ENCODE data around the gene MBOAT1.

MBOAT1 gene

DNA sequence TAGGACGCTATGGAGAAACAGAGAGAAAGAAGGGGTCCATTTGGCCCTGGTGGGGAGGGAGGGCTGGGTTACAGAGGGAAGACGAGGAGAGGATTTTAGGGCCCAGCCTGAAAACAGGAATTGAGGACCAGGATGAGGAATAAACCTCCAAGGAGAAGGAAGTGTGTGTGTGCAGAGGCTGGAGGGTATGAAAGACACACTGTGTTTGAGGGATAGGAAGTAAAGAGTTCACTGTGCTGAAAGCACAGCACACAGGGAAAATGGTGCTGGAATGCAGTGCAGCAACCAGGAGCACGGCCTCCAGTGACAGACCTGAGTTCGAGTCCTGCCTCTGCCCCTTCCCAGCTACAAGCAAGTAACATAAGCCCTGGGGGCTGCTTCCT is 7.8 kb downstream of the MBOAT1 start:
- no peak overlapping the region for H3K4me3 ChIP-seq (ENCODE audit: low read depth, low read length)
- POLR2A ChIA-PET = no interaction called here
- H3K9me3 ChIP-seq (ENCODE audit: control insufficient read depth, insufficient read depth, low read depth, low read length) = no peaks in the 10 kb centered on the region
- CTCF ChIA-PET = interaction anchor here (1.2 kb wide), 1 partner anchor 12 kb away, joined by 5 read pairs; no protein-coding TSS in a partner anchor
- H3K27ac ChIP-seq (ENCODE audit: extremely low read depth, low read depth, low read length) = no peak overlapping the region
- TF ChIP-seq ZBTB21 (tag by site-specific recombination; IDR thresholded peaks at IDR 0.05) = no peak
- TF ChIP-seq KLF17 (tag by site-specific recombination; IDR thresholded peaks at IDR 0.05) = no peak
- TF ChIP-seq ZNF600 (tag by site-specific recombination; IDR thresholded peaks at IDR 0.05) = 0 out of 2 replicates have a peak, but pooled peaks have one; percentile 25
- TF ChIP-seq, protein P1, sequence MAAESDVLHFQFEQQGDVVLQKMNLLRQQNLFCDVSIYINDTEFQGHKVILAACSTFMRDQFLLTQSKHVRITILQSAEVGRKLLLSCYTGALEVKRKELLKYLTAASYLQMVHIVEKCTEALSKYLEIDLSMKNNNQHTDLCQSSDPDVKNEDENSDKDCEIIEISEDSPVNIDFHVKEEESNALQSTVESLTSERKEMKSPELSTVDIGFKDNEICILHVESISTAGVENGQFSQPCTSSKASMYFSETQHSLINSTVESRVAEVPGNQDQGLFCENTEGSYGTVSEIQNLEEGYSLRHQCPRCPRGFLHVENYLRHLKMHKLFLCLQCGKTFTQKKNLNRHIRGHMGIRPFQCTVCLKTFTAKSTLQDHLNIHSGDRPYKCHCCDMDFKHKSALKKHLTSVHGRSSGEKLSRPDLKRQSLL (tag by site-specific recombination; IDR thresholded peaks at IDR 0.05) = no peak
- no peak for TF ChIP-seq ZNF747 (tag by site-specific recombination; IDR thresholded peaks at IDR 0.05)
- H3K4me1 ChIP-seq (ENCODE audit: control insufficient read depth, insufficient read depth, low read length) = peaks cover 14% of the 10 kb centered on the region
- no peaks in the 10 kb centered on the region for H3K36me3 ChIP-seq (ENCODE audit: control insufficient read depth in 2 of 2, insufficient read depth in 1 of 2, low read length in 2 of 2)

GRCh38 chr6:20203561-20204511 is 8.4 kb downstream of the MBOAT1 start:
- ChIA-PET CTCF (interaction anchor here (0.6 to 1.2 kb wide), 4 partner anchors 12 to 63 kb away, joined by 4 to 6 read pairs (median 5); no protein-coding TSS in a partner anchor), POLR2A (interaction anchor here (0.7 kb wide), 1 partner anchor 9 kb away, joined by 3 read pairs; the partner anchor contains the start of gene MBOAT1)
- TF ChIP-seq ZBTB17 (tag by site-specific recombination; IDR thresholded peaks at IDR 0.05) (peak; percentile 73), ZNF549 (tag by site-specific recombination; IDR thresholded peaks at IDR 0.05) (peak; percentile 83), ZNF629 (tag by site-specific recombination; IDR thresholded peaks at IDR 0.05) (no peak), ZNF335 (tag by site-specific recombination; conservative IDR thresholded peaks at IDR 0.05) (0 out of 2 replicates have a peak, but pooled peaks have one; percentile 15)
- H3K9me3 ChIP-seq (ENCODE audit: control insufficient read depth, insufficient read depth, low read depth, low read length) = no peaks in the 10 kb centered on the region
- H3K4me3 ChIP-seq (ENCODE audit: low read depth, low read length) = no peak overlapping the region
- H3K36me3 ChIP-seq (ENCODE audit: control insufficient read depth in 2 of 2, insufficient read depth in 1 of 2, low read length in 2 of 2) = no peaks in the 10 kb centered on the region
- H3K4me1 ChIP-seq (ENCODE audit: control insufficient read depth, insufficient read depth, low read length) = peaks cover 14% of the 10 kb centered on the region
- no peak overlapping the region for H3K27ac ChIP-seq (ENCODE audit: extremely low read depth, low read depth, low read length)

DNA sequence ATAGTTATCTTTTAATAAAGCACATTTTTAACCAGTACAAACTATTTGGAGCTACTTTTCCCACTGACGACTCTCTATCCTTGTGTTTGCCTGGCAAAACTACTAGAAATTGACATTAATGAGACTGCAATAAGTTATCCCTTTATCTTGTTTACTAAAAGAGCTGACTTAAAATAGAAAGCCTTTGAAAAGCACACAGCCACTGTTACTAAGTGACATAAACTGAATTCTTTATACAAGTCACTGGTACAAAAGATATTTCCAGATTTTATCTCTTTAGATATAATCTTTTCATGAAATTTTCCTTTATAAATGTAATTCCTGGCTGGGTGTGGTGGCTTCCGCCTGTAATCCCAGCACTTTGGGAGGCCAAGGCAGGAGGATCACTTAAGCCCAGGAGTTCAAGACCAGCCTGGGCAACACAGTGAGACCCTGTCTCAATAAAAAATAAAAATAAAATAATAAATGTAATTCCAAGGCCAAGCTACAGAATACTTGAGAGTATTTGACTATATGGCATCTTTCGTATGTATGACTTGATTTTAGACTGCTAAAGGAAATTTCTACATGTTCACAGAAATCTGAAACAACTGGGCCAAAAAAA is 9.5 kb downstream of the MBOAT1 start:
- Histone ChIP-seq H3K36me3 (ENCODE audit: control insufficient read depth in 2 of 2, insufficient read depth in 1 of 2, low read length in 2 of 2) (no peaks in the 10 kb centered on the region), H3K4me1 (ENCODE audit: control insufficient read depth, insufficient read depth, low read length) (peaks cover 11% of the 10 kb centered on the region), H3K27ac (ENCODE audit: extremely low read depth, low read depth, low read length) (no peak overlapping the region), H3K4me3 (ENCODE audit: low read depth, low read length) (no peak overlapping the region), H3K9me3 (ENCODE audit: control insufficient read depth, insufficient read depth, low read depth, low read length) (no peaks in the 10 kb centered on the region)
- CTCF ChIA-PET = interaction anchor here (0.6 to 1.2 kb wide), 2 partner anchors 26 to 62 kb away, joined by 4 to 6 read pairs; no protein-coding TSS in a partner anchor
- POLR2A ChIA-PET = interaction anchor here (0.7 kb wide), 1 partner anchor 42 kb away, joined by 3 read pairs; no protein-coding TSS in a partner anchor
- TF ChIP-seq ZNF121 (tag by site-specific recombination; IDR thresholded peaks at IDR 0.05) = peak; percentile 82
- TF ChIP-seq ZBTB1 (tag by site-specific recombination; IDR thresholded peaks at IDR 0.05) = no peak

- H3K36me3 ChIP-seq (ENCODE audit: control insufficient read depth in 2 of 2, insufficient read depth in 1 of 2, low read length in 2 of 2) = no peaks in the 10 kb centered on the region
- no peak overlapping the region for H3K27ac ChIP-seq (ENCODE audit: extremely low read depth, low read depth, low read length)
- H3K4me3 ChIP-seq (ENCODE audit: low read depth, low read length) = no peak overlapping the region
- ChIA-PET POLR2A (interaction anchor here (0.7 to 1.2 kb wide), 2 partner anchors 11 to 41 kb away, joined by 3 to 8 read pairs; no protein-coding TSS in a partner anchor), CTCF (interaction anchor here (0.6 kb wide), 1 partner anchor 624 kb away, joined by 4 read pairs; no protein-coding TSS in a partner anchor)
- no peak for TF ChIP-seq ZNF132 (tag by site-specific recombination; IDR thresholded peaks at IDR 0.05; ENCODE audit: borderline replicate concordance)
- TF ChIP-seq ZNF324 (tag by site-specific recombination; IDR thresholded peaks at IDR 0.05) = no peak
- H3K9me3 ChIP-seq (ENCODE audit: control insufficient read depth, insufficient read depth, low read depth, low read length) = no peaks in the 10 kb centered on the region
- peaks cover 11% of the 10 kb centered on the region for H3K4me1 ChIP-seq (ENCODE audit: control insufficient read depth, insufficient read depth, low read length)
Measured at GRCh38 chr6:20202324-20202658, 10.0 kb downstream of the MBOAT1 start.

Data from HEK293 (cell line).